Effector CD8-positive, alpha-beta T cell (primary cell): Measurements from ENCODE around the gene COPS8.

Experiments used
- DNase-seq: peaks from one replicate; lab custom pipeline; 2025; lab: John Stamatoyannopoulos, UW

COPS8 gene

DNA sequence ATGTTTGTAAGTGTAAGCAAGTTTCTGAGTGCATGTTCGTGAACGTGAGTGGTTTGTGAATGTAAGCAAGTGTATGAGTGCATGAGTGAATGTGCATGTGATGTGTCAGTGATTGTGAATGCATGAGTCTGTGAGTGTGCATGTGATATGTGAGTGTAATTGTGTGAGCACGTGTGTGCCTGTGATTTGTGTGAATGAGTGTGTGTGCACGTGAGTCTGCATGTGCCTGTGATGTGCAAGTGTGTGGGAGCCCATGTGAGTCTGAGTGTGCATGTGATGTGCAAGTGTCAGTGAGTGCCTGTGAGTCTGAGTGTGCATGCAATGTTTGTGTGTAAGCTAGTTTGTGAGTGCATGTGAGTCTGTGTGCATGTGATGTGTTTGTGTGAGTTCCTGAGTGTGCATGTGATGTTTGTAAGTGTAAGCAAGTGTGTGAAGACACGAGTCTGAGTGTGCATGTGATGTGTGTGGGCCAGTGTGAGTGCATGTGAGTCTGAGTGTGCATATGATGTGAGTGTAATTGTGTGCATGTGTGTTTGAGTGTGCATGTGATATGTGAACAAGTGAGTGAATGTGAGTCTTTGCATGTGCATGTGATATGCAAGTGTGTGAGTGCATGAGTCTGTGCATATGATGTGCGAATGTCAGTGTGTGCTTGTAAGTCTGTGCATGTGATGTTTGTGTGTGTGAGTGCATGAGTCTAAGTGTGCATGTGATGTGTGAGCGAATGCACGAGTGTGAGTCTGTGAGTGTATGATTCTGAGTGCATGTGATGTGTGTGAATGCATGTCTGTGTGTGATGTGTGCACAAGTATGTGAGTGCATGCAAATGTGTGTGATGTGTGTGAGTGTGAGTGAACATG is 45.1 kb downstream of the COPS8 start:
- DNase-seq = no peak

DNA sequence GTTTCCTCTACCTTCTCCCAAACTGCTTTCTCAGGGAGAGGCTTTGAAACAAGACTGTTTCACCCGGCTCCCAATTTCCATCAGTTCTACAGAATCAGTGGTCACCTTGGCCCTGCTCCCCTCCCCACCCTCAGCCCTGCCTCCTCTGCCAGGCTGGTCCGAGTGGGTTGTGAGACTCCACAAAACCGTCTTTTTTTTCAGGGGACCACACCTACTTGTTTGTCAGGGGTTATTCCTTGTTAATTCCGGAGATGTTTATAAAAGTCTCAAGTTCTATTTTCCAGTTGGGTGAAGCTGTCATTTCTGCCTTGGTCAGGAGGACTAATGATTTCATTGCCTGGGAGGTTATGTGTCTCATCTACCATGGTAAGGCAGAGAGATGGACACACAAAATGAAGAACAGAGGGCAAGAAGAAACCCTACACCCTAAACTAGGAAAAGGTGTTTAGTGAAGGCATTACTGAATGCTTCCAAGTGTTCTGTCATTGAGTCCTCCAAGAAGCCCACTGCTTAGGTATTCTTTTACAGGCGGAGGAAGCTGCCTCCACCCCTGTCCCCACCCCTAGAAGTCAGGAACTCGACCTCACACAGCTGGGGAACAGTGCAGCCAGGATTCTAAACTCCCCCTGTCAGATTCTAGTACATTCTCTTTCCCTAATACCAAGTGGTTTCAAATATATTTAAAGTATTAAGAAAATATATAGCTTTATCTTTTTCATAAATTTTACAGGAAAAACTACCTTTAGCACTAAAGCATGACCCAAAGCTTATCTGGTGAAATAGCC is 46.3 kb downstream of the COPS8 start:
- no peak for DNase-seq

DNA sequence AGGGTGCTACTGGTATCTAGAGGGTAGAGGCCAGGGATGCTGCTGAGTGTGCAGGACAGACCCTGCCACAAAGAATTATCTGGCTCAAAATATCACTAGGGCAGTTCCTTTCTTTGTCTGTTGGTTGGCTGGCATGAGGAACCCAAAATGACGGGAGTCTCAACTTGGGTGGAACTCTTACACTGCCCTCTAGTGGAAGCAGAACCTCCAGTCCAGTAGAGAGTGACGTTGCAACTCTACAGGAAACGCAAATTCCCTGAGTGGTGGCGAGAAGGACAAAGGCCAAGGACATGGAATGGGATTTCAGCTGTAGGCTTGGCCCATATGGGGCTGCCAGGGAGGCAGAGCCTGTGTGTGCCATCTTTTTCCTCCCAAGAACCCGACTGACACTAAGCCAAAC is 47.1 kb downstream of the COPS8 start:
- no peak for DNase-seq

DNA sequence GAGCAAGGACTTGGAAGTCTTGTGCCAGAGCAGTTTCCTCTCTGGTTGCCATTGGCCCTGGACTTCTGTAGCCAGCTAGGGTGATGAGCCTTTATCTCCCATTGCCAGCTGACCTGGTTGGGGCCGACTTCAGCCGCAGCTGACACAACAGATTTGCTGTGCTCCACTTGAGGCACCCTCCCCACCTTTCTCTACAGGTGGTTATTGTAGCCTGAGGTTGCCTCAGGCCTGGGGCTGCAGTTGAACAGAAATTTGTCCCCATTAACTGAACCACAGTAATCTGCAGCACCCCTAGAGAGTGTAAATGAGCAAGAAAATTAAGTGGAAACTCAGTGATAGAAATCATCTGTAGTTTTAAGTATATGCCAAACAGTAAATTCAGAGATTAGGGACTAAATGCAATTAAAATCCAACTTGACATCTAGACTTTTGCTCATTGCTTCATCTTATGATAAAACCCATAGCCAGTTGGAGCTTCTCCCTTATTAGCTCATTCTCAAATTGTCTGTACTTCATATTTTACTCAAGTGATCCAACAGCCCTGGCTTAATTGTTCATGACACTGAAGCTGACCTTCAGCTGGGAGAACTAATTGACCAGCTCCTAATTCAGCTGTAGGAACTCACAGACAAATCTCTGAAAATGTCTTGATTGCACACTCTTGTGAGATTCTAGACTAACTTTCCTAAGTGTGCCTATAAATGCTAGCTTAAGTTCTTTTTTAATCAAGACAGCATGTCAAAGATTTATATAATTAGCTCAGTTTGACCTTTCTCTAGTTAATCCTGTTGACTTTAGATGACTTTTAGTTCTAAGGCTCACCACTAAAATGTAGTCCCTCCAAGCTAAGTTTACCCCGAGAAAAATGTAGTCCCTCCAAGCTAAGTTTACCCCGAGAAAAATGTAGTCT is 48.9 kb downstream of the COPS8 start:
- DNase-seq = no peak

DNA sequence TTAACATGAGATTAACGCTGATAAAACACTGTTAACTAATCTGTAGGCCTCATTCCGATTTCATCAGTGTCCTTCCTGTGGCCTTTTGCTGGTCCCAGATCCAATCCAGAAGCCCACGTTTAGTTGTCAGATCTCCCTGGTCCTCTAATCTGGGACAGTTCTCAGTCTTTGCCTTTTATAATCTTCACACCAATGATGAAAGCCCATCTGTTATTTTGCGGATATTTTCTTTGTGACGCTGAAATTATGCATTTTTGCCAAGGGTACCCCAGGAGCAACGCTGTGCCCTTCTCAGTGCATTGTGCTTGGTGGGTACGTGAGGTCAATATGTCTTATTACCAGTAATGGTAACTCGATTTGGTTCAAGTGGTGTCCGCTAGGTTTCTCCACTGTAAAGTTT is 51.1 kb downstream of the COPS8 start:
- no peak for DNase-seq

DNA sequence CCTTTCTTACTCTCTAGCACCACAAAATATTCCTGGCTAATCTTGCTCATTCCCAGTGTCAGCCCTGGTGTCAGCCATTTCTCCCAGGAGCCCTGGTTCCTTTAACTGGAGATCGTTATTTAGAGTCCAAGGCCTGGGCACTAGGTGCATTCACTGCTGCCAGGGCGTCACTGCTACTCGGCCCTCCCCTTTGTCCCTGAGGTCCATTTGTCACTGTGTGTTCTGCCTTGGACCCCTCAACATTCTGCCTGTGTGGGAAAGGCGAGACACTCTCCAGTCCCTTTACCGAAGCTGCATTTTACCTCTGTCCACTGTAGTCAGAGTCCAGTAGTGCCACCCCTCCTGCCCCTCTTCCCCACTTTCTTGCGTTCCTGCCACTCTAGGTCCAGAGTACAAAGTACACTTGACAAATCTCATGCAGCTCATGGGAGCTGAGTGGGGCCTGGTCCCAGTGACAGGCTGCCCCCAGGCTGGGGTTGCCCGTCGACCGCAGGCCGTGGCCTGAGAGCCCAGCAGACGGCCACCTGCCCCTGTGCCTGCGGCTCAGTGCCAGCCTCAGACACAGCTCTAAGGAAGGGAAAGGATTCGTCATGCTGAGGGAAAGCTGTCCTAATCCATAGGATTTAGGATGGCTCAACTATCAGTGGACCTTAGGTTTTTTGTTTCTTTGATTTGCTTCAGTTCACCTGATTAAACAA is 52.1 kb downstream of the COPS8 start:
- no peak for DNase-seq

DNA sequence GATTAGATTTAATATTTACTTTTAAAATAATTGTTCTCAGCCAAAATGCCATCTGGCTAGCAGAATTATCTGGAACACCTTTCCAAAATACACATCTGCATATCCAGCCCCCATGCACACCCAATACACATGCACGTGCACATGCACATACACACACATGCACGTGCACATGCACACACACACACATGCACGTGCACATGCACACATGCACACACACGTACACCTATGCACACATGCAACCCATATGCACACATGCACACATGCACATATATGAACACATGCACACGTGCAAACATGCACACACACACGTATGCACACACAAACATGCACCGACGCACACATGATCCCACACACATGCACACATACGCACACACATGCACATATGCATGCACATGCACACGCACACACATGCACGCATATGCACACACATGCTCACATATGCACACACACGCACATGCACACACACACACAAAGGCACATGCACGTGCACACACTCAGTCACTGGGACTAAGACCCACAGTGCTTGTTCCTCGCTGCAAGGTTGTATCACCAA is 53.5 kb downstream of the COPS8 start:
- DNase-seq = no peak

DNA sequence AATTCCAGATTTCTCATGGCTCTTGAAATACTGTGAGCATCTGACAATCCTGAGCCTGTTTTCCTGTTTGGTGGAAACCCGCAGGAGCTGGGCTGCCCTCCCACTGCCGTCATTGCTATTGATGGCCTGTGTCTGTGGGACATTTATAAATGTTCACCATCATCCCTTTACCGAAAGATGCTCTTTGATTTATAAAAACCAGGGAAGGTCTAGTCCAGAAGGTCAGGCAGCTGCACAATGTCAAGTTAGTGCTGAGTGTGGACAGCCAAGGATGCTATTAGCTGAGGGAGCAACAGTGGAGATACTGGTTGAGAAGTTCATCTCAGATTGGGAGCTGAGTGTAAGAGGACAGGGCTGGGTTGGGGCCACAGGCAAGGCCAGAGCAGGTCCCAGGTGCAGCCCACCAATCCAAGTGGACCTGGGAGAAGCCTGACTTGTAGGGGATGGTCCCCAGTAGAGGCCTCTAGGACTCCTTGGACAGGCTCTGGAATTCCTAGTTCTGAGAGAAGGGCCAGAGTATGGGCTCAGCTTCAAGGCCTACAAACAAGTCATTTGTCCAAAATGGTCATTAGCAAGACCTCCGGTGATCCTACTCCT is 55.1 kb downstream of the COPS8 start:
- DNase-seq = no peak

DNA sequence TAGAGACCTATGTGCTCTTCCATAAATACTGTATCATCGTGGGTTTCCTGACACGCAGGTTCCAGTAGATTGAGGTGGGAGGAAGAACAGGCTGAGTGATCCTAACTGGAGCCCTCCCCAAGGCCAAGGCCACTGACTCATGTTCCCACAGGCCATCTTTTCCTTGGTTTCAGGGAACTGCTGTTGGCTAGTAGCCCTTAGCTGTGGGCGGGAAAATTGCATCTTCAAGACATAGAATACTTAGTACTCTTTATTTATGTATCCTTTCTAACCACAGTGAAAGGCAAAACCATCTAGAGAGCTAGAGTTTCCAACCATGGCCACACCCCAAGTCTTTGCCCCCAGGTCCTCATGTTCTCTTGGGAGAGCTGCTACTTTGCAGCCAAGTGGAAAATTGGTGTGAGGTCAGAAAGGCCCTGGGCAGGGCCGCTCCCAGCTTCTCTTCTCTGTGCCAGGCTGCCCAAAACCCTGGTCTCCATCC is 55.9 kb downstream of the COPS8 start:
- no peak for DNase-seq

DNA sequence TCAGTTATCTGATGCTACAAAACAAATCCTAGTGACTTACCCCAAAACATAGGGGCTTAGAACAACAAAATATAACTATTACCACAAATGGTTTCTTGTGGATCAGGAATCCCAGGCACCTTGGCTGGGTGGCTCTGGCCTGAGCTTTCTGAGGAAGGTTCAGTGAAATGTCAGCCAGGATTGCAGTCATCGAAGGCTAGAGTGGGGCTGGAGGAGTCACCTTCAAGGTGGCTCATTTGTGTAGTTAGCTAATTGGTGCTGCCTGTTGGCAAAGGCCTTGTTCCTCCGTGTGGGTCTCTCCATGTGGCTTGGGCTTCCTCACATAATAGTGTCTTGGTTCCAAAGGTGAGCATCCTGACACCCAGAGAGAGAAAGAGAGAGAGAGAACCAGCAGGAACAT is 57.4 kb downstream of the COPS8 start:
- DNase-seq = no peak

DNA sequence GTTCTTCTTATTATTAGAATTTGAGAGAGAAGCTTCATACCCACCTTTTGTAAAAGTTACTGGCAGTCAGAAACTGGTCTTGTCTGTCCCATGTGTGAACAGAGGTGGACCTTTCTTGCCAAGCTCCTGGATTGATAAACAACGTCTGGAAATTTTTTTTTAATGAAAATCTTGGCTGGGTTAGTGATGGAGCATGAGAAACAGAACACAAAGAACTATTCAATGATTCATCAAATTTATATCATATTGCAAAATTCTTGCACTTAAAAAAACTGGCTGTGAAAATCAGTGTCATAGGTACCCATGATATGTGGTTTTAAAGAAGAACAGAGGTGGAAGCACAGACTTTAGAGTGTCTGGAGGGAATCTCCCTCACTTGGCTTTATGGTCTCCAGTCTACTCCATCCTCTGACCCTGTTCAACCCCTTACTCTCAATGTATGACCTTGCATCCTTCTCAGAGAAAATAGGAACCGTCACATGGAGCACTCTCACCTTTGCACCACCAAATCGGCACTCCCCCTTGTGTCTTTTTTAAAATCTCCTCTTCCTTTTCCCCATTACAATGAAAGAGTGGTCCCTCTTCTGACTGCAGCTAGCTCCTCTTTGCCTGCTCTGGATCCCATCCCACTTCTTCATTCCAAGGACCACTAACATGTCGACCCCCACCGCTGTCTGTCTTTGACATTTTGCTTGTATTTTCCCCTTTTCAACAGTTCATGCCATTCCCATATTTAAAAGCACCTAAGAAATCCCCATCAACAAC is 58.2 kb downstream of the COPS8 start:
- DNase-seq = no peak

DNA sequence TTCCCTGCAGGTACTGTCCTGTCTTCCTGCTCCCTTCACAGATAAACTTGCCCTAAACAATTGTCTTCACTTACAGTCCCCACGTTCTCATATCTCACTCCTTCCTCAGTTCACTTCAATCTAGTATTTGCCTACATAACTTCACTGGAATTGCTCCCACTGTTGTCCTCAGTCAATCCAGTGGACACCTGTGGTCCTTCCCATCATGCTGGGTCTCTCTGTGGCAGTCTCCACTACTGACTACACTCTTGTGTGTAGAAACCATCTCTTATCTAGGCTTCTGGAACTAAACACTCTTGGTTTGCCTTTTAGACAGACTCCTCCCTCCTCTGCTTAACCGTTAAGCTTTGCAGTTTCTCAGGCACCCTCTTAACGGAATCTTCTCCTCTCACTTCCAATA is 58.8 kb downstream of the COPS8 start:
- no peak for DNase-seq

DNA sequence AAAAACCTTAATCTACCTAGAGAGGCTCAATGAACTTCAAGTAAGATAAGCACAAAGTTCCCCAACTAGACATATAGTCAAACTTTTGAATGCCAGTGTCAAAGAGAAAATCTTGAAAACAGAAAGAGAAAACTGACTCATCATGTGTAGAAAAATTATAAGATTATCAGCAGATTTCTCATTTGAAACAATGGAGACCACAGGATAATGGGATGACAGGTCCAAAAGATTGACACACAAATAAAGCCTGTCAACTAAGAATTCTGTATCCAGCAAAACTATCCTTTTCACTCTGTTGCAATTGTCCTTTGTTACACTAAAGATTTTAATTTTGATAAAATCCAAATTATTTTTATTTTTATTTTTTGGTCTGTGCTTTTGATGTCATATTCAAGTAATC is 61.6 kb downstream of the COPS8 start:
- DNase-seq = no peak

DNA sequence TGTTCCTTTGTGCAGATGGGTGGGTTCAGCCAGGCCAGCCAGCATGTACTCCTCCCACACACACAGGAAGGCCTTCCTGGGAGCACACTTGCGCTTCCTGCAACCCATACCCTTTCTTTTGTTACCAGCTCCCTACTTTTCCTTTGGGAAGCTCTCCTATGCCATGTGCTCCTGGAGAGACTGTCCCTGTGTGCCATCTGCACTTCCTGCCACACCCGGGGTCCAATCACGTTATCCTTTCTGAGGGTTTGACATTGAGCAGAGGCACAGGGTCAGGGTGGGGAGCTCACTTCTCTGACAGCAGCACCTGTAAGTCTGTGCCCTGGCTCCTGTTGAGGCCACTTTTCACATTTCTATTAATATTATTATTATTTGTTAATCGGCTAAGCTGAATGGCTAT is 62.9 kb downstream of the COPS8 start:
- DNase-seq = no peak

DNA sequence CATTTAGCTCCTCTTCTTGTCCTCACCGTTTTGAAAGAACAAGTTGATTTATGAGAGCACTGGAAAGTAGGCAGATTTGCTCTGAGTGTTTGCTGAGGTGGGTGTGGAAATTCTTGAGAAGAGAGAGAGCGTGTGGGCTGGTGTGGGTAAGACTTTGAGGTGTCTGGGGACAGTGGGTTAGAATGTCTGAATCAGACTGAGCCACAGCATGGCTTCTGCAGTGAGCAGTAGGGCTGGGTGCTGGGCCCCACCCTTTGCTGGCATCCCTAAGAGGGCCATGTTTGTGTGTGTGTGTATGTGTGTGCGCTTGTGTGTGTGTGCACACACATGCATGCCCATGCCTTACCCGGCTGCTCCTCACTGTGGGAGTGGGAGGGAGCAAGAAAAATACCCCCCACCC is 63.7 kb downstream of the COPS8 start:
- no peak for DNase-seq
